ENCODE results near the gene KIAA0319L. TPM values are rescaled to one million over a fixed set of nuclear protein-coding genes. Genes with fewer than 3 reads are reported as not detected.

Gene KIAA0319L
- total RNA-seq, 1 donor from 2014 or later = 60.5 TPM

DNA sequence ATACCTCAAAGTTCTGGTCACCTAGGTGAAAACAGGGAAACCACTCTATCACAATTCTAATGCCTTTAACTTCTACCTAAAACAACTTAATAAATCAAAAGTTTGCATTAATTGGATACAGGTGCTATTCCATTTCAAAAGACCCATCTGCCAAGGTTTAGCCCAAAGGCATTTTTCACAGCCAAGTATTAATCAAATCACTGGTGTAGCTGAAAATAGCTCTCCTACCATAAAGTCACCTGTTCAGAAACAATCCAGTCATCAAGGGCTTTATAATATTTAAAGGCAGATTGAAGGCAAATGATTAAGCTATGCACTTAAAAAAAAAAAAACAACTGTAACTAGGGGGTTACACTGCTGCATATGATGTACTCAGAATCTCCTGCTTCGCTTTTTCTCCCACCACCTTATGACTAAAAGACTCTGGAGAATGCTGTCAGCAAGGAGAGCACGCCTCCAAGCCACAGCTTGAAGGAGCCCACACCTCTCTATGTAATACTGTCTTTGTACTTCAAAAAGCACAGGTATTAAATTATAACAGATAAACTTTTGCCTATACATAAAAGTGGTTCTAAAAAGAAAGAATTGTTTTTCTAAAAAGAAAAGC lies 20.5 kb downstream of the KIAA0319L start:
- H3K36me3 ChIP-seq (ENCODE audit: control insufficient read depth, insufficient read depth, low read length) = no peaks in the 10 kb centered on the region
- H3K4me3 ChIP-seq (ENCODE audit: low read depth, low read length) = no peak overlapping the region
- DNase-seq (ENCODE audit: low read depth) = no peak
- TF ChIP-seq, protein P1, sequence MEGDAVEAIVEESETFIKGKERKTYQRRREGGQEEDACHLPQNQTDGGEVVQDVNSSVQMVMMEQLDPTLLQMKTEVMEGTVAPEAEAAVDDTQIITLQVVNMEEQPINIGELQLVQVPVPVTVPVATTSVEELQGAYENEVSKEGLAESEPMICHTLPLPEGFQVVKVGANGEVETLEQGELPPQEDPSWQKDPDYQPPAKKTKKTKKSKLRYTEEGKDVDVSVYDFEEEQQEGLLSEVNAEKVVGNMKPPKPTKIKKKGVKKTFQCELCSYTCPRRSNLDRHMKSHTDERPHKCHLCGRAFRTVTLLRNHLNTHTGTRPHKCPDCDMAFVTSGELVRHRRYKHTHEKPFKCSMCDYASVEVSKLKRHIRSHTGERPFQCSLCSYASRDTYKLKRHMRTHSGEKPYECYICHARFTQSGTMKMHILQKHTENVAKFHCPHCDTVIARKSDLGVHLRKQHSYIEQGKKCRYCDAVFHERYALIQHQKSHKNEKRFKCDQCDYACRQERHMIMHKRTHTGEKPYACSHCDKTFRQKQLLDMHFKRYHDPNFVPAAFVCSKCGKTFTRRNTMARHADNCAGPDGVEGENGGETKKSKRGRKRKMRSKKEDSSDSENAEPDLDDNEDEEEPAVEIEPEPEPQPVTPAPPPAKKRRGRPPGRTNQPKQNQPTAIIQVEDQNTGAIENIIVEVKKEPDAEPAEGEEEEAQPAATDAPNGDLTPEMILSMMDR (IDR thresholded peaks at IDR 0.05; ENCODE audit: insufficient read depth, low read length, poor library complexity, severe bottlenecking) = no peak
- no peaks in the 10 kb centered on the region for H3K27me3 ChIP-seq (ENCODE audit: control insufficient read depth, insufficient read depth, low read length)

DNA sequence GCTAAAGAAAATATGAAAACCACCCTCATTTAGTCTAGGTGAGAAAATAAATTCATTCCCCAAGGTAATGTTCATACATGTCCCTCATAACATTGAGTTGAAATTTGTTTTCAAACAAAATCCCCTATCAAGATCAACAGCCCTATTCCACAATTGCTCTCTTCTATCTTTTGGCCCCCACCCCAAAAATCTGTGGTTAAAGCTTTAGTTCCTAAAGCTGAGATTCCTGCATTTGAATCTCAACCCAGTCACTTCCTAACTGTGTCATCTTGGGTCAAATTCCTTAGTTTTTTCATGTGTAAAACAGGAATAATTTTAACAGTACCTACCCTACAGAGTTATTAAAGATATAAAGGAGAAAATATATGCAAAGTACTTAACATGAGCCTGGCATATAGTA lies 22.0 kb downstream of the KIAA0319L start:
- Histone ChIP-seq H3K4me3 (ENCODE audit: low read depth, low read length) (no peak overlapping the region), H3K36me3 (ENCODE audit: control insufficient read depth, insufficient read depth, low read length) (peaks cover 4% of the 10 kb centered on the region), H3K27me3 (ENCODE audit: control insufficient read depth, insufficient read depth, low read length) (no peaks in the 10 kb centered on the region)
- TF ChIP-seq, protein P1 (IDR thresholded peaks at IDR 0.05; ENCODE audit: insufficient read depth, low read length, poor library complexity, severe bottlenecking) = no peak
- no peak for DNase-seq (ENCODE audit: low read depth)

DNA sequence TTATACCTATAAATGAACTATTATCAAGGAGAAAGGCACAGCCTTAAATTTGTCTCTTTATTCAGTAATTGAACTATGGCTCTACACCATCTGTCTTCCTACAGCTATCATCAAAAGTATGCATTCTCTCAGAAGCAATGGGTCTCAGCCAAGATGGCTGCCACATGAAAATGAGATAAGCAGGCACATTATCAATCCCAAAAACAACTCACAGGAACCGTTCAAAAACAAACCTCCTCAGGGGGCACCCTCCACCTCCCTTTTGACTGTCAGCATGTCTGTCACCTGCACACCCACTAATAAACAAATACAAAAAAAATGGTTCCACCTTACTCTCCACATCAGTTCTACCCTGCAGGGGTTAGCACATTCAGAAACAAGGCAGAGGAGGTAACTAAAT lies 23.6 kb downstream of the KIAA0319L start:
- H3K36me3 ChIP-seq (ENCODE audit: control insufficient read depth, insufficient read depth, low read length) = peaks cover 4% of the 10 kb centered on the region
- TF ChIP-seq, protein P1 (IDR thresholded peaks at IDR 0.05; ENCODE audit: insufficient read depth, low read length, poor library complexity, severe bottlenecking) = no peak
- no peaks in the 10 kb centered on the region for H3K27me3 ChIP-seq (ENCODE audit: control insufficient read depth, insufficient read depth, low read length)
- no peak overlapping the region for H3K4me3 ChIP-seq (ENCODE audit: low read depth, low read length)
- DNase-seq (ENCODE audit: low read depth) = no peak

DNA sequence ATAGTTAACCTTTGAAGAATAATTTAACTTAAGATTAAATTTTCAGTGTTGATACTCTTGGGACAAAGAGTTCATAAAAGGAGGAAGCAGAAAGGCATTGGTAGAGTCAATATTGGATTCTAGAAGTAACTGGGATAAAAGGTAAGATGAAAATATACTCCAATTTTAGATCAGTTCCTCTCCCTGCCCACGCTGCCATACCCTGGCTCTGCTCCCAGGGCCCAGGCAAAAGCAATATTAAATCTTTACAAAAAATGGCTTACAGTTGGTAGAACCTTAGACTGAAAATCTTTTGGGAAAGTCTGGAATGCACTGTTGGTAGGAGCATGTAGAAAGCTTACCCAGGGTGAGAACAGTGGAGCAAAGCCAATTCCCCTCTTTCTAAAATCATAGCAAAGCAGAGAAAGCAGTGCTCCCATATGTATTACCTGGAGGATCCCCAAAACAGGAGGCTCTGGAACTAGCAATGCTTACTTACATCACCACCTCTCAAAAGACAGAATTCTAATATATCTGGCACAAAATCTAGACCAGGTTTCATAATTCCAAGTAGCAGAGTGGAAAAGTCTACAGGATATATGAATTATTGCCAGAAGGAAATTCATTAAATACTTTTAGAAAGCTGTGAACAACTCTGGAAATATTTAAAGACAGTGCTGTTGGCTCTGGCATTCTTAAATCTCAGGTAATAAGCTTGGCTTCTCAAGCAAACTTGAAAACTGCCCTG lies 24.5 kb downstream of the KIAA0319L start:
- no peak for DNase-seq (ENCODE audit: low read depth)
- TF ChIP-seq, protein P1 (IDR thresholded peaks at IDR 0.05; ENCODE audit: insufficient read depth, low read length, poor library complexity, severe bottlenecking) = no peak
- Histone ChIP-seq H3K4me3 (ENCODE audit: low read depth, low read length) (no peak overlapping the region), H3K27me3 (ENCODE audit: control insufficient read depth, insufficient read depth, low read length) (no peaks in the 10 kb centered on the region), H3K36me3 (ENCODE audit: control insufficient read depth, insufficient read depth, low read length) (peaks cover 4% of the 10 kb centered on the region)

DNA sequence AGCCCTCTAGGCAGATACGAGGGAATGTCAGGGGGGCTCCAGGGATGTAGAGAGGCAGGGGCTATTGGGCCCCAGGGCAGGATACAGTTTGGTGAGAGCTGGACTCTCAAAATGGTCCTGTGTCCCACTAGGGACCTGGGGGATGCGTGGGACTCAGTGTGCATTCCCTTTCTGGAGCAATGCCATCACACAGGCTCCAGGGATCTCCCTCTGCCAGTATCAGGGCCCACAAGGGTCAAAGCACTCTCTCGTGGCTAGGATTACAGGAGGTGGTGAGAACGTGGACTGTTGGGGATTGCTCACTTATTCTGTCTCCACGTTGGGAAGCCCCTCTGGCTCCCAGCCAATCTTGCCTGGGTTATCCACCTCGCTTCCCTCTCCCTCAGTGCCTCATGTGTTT lies 25.8 kb downstream of the KIAA0319L start:
- Histone ChIP-seq H3K4me3 (ENCODE audit: low read depth, low read length) (no peak overlapping the region), H3K36me3 (ENCODE audit: control insufficient read depth, insufficient read depth, low read length) (peaks cover 4% of the 10 kb centered on the region), H3K27me3 (ENCODE audit: control insufficient read depth, insufficient read depth, low read length) (no peaks in the 10 kb centered on the region)
- TF ChIP-seq, protein P1 (IDR thresholded peaks at IDR 0.05; ENCODE audit: insufficient read depth, low read length, poor library complexity, severe bottlenecking) = no peak
- no peak for DNase-seq (ENCODE audit: low read depth)
